ENCODE results near the gene CDT1. TPM values are rescaled to one million over a fixed set of nuclear protein-coding genes. Genes with fewer than 3 reads are reported as not detected.

The CDT1 gene
- total and polyA plus RNA-seq, 2 experiments from 2014 or later = 32.6 to 187 TPM

DNA sequence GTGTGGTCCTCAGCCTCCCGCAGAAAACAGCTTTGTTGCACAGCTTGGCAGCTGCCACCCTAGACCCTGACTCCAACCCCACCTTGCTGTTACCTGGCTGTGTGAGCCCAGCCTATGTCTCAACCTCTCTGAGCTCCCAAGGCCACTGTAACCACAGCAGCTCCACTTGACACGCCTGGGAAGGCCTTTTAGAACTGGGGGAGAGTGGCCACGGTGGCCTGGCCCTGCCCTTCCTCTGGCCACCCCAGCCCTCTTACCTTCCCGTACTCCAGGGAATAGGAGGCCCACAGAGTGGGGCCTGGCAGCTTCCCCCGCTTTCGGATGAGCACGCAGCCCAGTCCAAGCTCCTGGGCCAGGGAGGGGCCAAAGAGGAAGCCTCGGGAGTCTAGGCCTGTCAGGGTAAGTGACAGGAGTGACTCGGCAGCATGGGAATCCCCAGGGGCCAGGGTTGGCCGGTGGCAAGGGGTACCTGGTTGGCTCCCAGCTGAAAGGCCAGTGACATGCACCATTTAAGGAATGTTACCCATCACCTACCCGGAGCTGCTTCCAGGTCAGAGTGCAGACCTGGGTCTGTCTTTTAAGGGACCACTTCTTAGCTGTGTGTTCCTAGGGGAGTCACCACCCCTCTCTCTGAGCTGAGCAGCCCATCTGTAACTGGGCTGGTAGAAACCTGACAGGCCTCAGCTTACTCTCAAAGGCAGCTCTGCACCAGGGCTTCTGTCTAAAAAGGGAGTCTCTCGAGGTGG lies 6.8 kb downstream of the CDT1 start:
- peaks cover 52% of the 10 kb centered on the region for H3K36me3 Mint-ChIP-seq (ENCODE audit: low read depth)
- peaks cover 13% of the 10 kb centered on the region for H3K79me2 ChIP-seq (replicated peaks; ENCODE audit: insufficient read depth)
- H3F3A ChIP-seq (replicated peaks; ENCODE audit: low read depth) = peaks cover 53% of the 10 kb centered on the region
- H3K27ac Mint-ChIP-seq = peak overlapping the region; percentile 89; the same call in 1 of the 2 replicates
- no peaks in the 10 kb centered on the region; the same call in 1 of the 2 replicates for H3K4me1 ChIP-seq (ENCODE audit: insufficient read depth)
- H3K27me3 ChIP-seq (ENCODE audit: insufficient read depth) = no peaks in the 10 kb centered on the region
- DNase-seq (ENCODE audit: low spot score) (no peak), ATAC-seq (peak; percentile 1; the same call in 1 of the 3 replicates)
- peak overlapping the region; percentile 99 for H3K4me2 ChIP-seq
- H2AFZ ChIP-seq = no peak overlapping the region
- no peaks in the 10 kb centered on the region; the same call in none of the 2 replicates for H4K20me1 ChIP-seq (replicated peaks; ENCODE audit: insufficient read depth)
- no peak for TF ChIP-seq ZNF331 (CRISPR knock-in tag; IDR thresholded peaks at IDR 0.05; ENCODE audit: low read depth)
- H3K4me3 Mint-ChIP-seq = peak overlapping the region; percentile 88
- peak overlapping the region; percentile 93 for H3K4me3 ChIP-seq
- H3K4me1 Mint-ChIP-seq = peaks cover 11% of the 10 kb centered on the region; the same call in 2 of the 3 replicates
- H3K9me3 Mint-ChIP-seq = peaks cover 4% of the 10 kb centered on the region; the same call in 1 of the 3 replicates
- no peaks in the 10 kb centered on the region for H3K9me2 ChIP-seq (ENCODE audit: insufficient read depth)
- peaks cover 19% of the 10 kb centered on the region for H3K36me3 ChIP-seq (ENCODE audit: insufficient read depth)
- peak overlapping the region; percentile 69; the same call in 1 of the 2 replicates for H3K27ac ChIP-seq (ENCODE audit: low read depth)
- peaks cover 49% of the 10 kb centered on the region for H3K27me3 Mint-ChIP-seq (ENCODE audit: insufficient read depth, low read depth, poor library complexity)

DNA sequence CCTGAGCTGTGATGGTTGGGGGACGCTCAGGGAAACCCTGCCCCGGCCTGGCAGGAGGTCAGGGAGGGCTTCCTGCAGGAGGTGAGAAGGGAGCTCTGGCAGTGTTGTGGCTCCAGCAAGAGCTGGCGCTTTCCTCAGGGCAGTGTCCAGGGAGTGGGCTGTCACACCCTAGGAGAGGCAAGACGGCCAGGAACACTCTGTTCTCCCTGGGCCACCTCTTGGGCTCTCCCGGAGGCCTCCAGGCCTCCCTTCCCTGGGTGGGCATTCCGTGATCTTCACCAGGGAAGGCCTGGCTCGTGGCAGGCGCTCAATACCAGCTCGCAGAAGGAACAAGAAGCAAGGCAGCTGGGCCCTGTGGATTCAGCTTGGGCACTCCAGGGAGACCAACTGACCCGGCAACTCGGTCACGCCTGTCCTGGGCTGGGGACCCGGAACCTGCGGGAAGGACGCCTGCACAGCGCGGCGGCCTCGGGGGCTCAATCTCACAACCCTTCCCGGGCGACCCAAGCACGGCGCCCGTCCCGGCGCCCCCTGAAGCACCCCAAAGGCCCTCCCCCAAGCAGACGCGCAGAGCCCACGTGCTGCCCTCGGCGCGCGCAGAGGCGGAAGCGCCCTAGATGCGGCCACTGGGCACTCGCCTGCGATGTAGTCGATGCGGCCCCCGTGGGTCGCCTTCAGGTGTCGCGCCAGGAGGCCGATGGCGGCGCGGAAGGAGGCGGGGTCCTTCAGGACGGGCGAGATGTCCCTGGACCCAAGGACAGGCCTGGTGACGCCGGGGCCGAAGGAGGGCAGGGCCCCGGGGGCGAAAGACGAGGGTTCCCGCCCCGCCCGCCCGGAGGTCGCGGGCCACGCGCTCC lies 7.6 kb downstream of the CDT1 start:
- Histone ChIP-seq H3K27ac (ENCODE audit: low read depth) (peak overlapping the region; percentile 69; the same call in 1 of the 2 replicates), H3K27me3 (ENCODE audit: insufficient read depth) (no peaks in the 10 kb centered on the region), H3K36me3 (ENCODE audit: insufficient read depth) (peaks cover 17% of the 10 kb centered on the region), H3K4me2 (peak overlapping the region; percentile 99), H3K4me3 (peak overlapping the region; percentile 93), H2AFZ (no peak overlapping the region), H3K4me1 (ENCODE audit: insufficient read depth) (no peaks in the 10 kb centered on the region; the same call in 1 of the 2 replicates), H3K79me2 (replicated peaks; ENCODE audit: insufficient read depth) (peaks cover 13% of the 10 kb centered on the region), H3F3A (replicated peaks; ENCODE audit: low read depth) (peaks cover 45% of the 10 kb centered on the region), H4K20me1 (replicated peaks; ENCODE audit: insufficient read depth) (no peaks in the 10 kb centered on the region; the same call in none of the 2 replicates), H3K9me2 (ENCODE audit: insufficient read depth) (no peaks in the 10 kb centered on the region)
- peak overlapping the region; percentile 88 for H3K4me3 Mint-ChIP-seq
- H3K9me3 Mint-ChIP-seq = peaks cover 4% of the 10 kb centered on the region; the same call in 1 of the 3 replicates
- peaks cover 48% of the 10 kb centered on the region for H3K36me3 Mint-ChIP-seq (ENCODE audit: low read depth)
- DNase-seq (ENCODE audit: low spot score) = peak; percentile 62
- peak overlapping the region; percentile 92 for H3K27ac Mint-ChIP-seq
- peaks cover 48% of the 10 kb centered on the region for H3K27me3 Mint-ChIP-seq (ENCODE audit: insufficient read depth, low read depth, poor library complexity)
- H3K4me1 Mint-ChIP-seq = peaks cover 11% of the 10 kb centered on the region; the same call in 2 of the 3 replicates
- peak; percentile 21 for ATAC-seq
- no peak for TF ChIP-seq EZH2phosphoT487 (IDR thresholded peaks at IDR 0.05; ENCODE audit: unreplicated experiment)
- TF ChIP-seq EZH2 (IDR thresholded peaks at IDR 0.05; ENCODE audit: low read depth, unreplicated experiment) = no peak
- TF ChIP-seq CREB1 (CRISPR knock-in tag; IDR thresholded peaks at IDR 0.05; ENCODE audit: low read depth) = no peak
- TF ChIP-seq ZNF331 (CRISPR knock-in tag; IDR thresholded peaks at IDR 0.05; ENCODE audit: low read depth) = no peak
- TF ChIP-seq, protein P1, sequence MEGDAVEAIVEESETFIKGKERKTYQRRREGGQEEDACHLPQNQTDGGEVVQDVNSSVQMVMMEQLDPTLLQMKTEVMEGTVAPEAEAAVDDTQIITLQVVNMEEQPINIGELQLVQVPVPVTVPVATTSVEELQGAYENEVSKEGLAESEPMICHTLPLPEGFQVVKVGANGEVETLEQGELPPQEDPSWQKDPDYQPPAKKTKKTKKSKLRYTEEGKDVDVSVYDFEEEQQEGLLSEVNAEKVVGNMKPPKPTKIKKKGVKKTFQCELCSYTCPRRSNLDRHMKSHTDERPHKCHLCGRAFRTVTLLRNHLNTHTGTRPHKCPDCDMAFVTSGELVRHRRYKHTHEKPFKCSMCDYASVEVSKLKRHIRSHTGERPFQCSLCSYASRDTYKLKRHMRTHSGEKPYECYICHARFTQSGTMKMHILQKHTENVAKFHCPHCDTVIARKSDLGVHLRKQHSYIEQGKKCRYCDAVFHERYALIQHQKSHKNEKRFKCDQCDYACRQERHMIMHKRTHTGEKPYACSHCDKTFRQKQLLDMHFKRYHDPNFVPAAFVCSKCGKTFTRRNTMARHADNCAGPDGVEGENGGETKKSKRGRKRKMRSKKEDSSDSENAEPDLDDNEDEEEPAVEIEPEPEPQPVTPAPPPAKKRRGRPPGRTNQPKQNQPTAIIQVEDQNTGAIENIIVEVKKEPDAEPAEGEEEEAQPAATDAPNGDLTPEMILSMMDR (conservative IDR thresholded peaks at IDR 0.05; ENCODE audit: low read depth in 2 of 2) = no peak
- TF ChIP-seq, protein P2, sequence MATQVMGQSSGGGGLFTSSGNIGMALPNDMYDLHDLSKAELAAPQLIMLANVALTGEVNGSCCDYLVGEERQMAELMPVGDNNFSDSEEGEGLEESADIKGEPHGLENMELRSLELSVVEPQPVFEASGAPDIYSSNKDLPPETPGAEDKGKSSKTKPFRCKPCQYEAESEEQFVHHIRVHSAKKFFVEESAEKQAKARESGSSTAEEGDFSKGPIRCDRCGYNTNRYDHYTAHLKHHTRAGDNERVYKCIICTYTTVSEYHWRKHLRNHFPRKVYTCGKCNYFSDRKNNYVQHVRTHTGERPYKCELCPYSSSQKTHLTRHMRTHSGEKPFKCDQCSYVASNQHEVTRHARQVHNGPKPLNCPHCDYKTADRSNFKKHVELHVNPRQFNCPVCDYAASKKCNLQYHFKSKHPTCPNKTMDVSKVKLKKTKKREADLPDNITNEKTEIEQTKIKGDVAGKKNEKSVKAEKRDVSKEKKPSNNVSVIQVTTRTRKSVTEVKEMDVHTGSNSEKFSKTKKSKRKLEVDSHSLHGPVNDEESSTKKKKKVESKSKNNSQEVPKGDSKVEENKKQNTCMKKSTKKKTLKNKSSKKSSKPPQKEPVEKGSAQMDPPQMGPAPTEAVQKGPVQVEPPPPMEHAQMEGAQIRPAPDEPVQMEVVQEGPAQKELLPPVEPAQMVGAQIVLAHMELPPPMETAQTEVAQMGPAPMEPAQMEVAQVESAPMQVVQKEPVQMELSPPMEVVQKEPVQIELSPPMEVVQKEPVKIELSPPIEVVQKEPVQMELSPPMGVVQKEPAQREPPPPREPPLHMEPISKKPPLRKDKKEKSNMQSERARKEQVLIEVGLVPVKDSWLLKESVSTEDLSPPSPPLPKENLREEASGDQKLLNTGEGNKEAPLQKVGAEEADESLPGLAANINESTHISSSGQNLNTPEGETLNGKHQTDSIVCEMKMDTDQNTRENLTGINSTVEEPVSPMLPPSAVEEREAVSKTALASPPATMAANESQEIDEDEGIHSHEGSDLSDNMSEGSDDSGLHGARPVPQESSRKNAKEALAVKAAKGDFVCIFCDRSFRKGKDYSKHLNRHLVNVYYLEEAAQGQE (IDR thresholded peaks at IDR 0.05; ENCODE audit: unreplicated experiment) = no peak
- TF ChIP-seq STAT1 (IDR thresholded peaks at IDR 0.05; ENCODE audit: unreplicated experiment) = no peak
